Measurements from ENCODE around the gene OR52E5. TPM values are rescaled to one million over a fixed set of nuclear protein-coding genes. Genes with fewer than 3 reads are reported as not detected.

Gene OR52E5
- total RNA-seq, 1 donor from 2014 or later: not detected

DNA sequence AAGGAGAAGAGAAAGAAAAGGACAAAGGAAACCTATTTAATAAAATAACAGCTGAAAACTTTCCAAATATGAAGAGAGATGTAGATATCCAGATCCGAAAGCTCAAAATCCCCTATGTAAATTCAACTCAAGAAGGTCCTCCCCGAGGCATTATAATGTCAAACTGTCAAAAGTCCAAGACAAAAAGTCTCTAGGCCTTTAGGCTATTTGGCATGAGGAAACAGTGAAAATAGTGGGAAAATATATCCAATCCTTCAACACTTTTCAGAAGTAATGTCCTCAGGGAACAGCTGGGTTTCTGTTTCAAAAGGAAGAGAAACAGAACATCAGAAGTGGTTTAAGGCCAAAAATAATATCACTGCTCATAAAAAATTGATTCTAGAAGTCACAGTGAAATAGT is 14.4 kb upstream of the OR52E5 start:
- H3K4me3 ChIP-seq: no peak overlapping the region
- intact Hi-C loops (cut with DNase I): no loop called here
- no peaks in the 10 kb centered on the region for H3K36me3 ChIP-seq
- H3K27me3 ChIP-seq: no peaks in the 10 kb centered on the region
- H3K4me1 ChIP-seq: no peaks in the 10 kb centered on the region
- H3K9me3 ChIP-seq: no peaks in the 10 kb centered on the region
- no peak for DNase-seq (ENCODE audit: low spot score in 2 of 2)
- no peak for TF ChIP-seq CTCF (IDR thresholded peaks at IDR 0.05)
- H3K27ac ChIP-seq: no peak overlapping the region

DNA sequence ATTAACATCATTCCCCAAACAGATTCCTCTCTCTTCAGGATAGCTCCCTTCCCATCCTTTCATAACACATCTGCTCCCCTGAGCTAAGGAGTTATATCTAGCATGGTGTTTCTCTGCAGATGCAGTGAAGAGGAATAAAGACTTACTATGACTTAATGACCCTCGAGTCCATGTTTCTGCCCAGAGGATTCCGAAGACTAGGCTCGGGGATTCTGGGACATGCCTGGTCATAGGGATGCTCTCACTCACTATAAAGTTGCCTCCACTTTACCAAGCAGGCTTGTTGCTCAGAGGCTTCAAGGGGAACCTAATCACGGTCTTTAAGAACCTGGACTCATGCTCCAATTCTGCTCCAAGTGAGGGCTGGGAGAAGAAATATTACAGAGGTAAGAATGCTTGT is 12.7 kb upstream of the OR52E5 start, which contains the start of gene OR52E4:
TSS of gene OR52E4 (plus strand) at position 301 of the 400 bp plus-strand sequence. CDS start 3,664 bp downstream, outside the sequence.
- H3K9me3 ChIP-seq: no peaks in the 10 kb centered on the region
- no peak within 1 kb of the TSS for H3K4me3 ChIP-seq
- no peak for DNase-seq (ENCODE audit: low spot score in 2 of 2)
- intact Hi-C loops (cut with DNase I): no loop called here
- H3K36me3 ChIP-seq: no peaks in the 10 kb centered on the region
- TF ChIP-seq CTCF (IDR thresholded peaks at IDR 0.05): no peak
- H3K4me1 ChIP-seq: no peaks in the 10 kb centered on the region
- H3K27ac ChIP-seq: no peak within 1 kb of the TSS
- no peaks in the 10 kb centered on the region for H3K27me3 ChIP-seq

- no peak overlapping the region for H3K27ac ChIP-seq
- no peaks in the 10 kb centered on the region for H3K4me1 ChIP-seq
- H3K27me3 ChIP-seq: no peaks in the 10 kb centered on the region
- DNase-seq (ENCODE audit: low spot score in 2 of 2): no peak
- no peak for TF ChIP-seq CTCF (IDR thresholded peaks at IDR 0.05)
- no peak overlapping the region for H3K4me3 ChIP-seq
- no peaks in the 10 kb centered on the region for H3K9me3 ChIP-seq
- intact Hi-C loops (cut with DNase I): no loop called here
- no peaks in the 10 kb centered on the region for H3K36me3 ChIP-seq
Observed at GRCh38 chr11:5881756-5882155, 11.3 kb upstream of the OR52E5 start.

- H3K4me1 ChIP-seq: no peaks in the 10 kb centered on the region
- no peak overlapping the region for H3K27ac ChIP-seq
- H3K9me3 ChIP-seq: no peaks in the 10 kb centered on the region
- DNase-seq (ENCODE audit: low spot score in 2 of 2): no peak
- no peaks in the 10 kb centered on the region for H3K27me3 ChIP-seq
- intact Hi-C loops (cut with DNase I): no loop called here
- no peak overlapping the region for H3K4me3 ChIP-seq
- H3K36me3 ChIP-seq: no peaks in the 10 kb centered on the region
- TF ChIP-seq CTCF (IDR thresholded peaks at IDR 0.05): no peak
Observed at GRCh38 chr11:5887172-5887571, 5.8 kb upstream of the OR52E5 start.

DNA sequence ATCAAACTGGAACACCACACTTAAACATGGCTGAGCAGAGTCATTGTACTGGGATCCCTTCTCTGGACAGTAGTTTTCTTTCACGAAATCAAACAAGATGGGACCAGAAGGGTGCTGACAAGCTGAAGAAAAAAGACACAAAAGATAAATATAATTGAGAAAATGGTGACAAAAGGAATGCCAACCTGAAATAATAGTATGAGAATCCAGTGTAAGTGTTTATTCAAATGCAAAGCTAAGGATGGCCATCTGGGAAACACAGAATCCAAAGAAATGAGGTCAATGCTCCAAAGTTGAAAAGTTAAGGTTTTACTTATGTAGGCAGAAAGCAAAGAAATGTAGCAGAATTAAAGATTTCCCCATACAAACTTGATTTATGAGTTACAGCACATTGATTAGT is 5.3 kb upstream of the OR52E5 start:
- no peak for TF ChIP-seq CTCF (IDR thresholded peaks at IDR 0.05)
- H3K27me3 ChIP-seq: no peaks in the 10 kb centered on the region
- no peaks in the 10 kb centered on the region for H3K9me3 ChIP-seq
- H3K4me3 ChIP-seq: no peak overlapping the region
- H3K4me1 ChIP-seq: no peaks in the 10 kb centered on the region
- intact Hi-C loops (cut with DNase I): no loop called here
- no peak for DNase-seq (ENCODE audit: low spot score in 2 of 2)
- no peaks in the 10 kb centered on the region for H3K36me3 ChIP-seq
- no peak overlapping the region for H3K27ac ChIP-seq

- intact Hi-C loops (cut with DNase I): no loop called here
- H3K9me3 ChIP-seq: no peaks in the 10 kb centered on the region
- no peak overlapping the region for H3K27ac ChIP-seq
- H3K4me3 ChIP-seq: no peak overlapping the region
- DNase-seq (ENCODE audit: low spot score in 2 of 2): no peak
- H3K4me1 ChIP-seq: no peaks in the 10 kb centered on the region
- H3K36me3 ChIP-seq: no peaks in the 10 kb centered on the region
- H3K27me3 ChIP-seq: no peaks in the 10 kb centered on the region
- TF ChIP-seq CTCF (IDR thresholded peaks at IDR 0.05): peak in 2 of 3 experiments; percentile 32 to 34
Observed at GRCh38 chr11:5891216-5891800, 1.7 kb upstream of the OR52E5 start.

All from ascending aorta (tissue), 2 donors.